ENCODE data around the gene C1QC. TPM values are rescaled to one million over a fixed set of nuclear protein-coding genes. Genes with fewer than 3 reads are reported as not detected.

The C1QC gene
- total and polyA plus RNA-seq, 4 donors, result 41.3 to 554 (median 230) TPM

- peaks cover 0 to 37% (median 0%) of the 10 kb centered on the region in 3 donors for H3K27me3 ChIP-seq (ENCODE audit: control insufficient read depth in 3 of 3, insufficient read depth in 3 of 3, low read length in 2 of 3)
- peaks cover 0 to 2% (median 0%) of the 10 kb centered on the region in 4 donors for H3K9me3 ChIP-seq (ENCODE audit: control insufficient read depth in 4 of 4, insufficient read depth in 3 of 4, low read length in 3 of 4)
- H3K4me1 ChIP-seq (ENCODE audit: control insufficient read depth in 5 of 5, insufficient read depth in 5 of 5, low read length in 5 of 5), result no peaks in the 10 kb centered on the region
- no peak overlapping the region for H3K4me3 ChIP-seq
- no peak for TF ChIP-seq CTCF (IDR thresholded peaks at IDR 0.05; ENCODE audit: control extremely low read depth, extremely low read depth)
- no peak for ATAC-seq (ENCODE audit: insufficient read depth, low FRiP score)
- no peak overlapping the region for H3K9ac ChIP-seq (ENCODE audit: insufficient read depth in 1 of 2, low read length in 2 of 2)
- H3K36me3 ChIP-seq (ENCODE audit: control insufficient read depth in 4 of 4, insufficient read depth in 4 of 4, low read length in 4 of 4), result no peaks in the 10 kb centered on the region
- H3K27ac ChIP-seq (ENCODE audit: low read depth in 1 of 2, low read length in 1 of 2), result no peak overlapping the region
- 82 to 93% methylated on average over 17 to 18 of the region's 18 CpGs for WGBS, 2 donors
- DNase-seq, result no peak
Observed at GRCh38 chr1:22602060-22602740, 41.2 kb upstream of the C1QC start.

- Histone ChIP-seq H3K36me3 (ENCODE audit: control insufficient read depth in 4 of 4, insufficient read depth in 4 of 4, low read length in 4 of 4) (no peaks in the 10 kb centered on the region), H3K27me3 (ENCODE audit: control insufficient read depth in 3 of 3, insufficient read depth in 3 of 3, low read length in 2 of 3) (peaks cover 0 to 24% (median 6%) of the 10 kb centered on the region in 3 donors), H3K9ac (ENCODE audit: insufficient read depth in 1 of 2, low read length in 2 of 2) (no peak overlapping the region), H3K4me1 (ENCODE audit: control insufficient read depth in 5 of 5, insufficient read depth in 5 of 5, low read length in 5 of 5) (no peaks in the 10 kb centered on the region), H3K27ac (ENCODE audit: low read depth in 1 of 2, low read length in 1 of 2) (no peak overlapping the region), H3K4me3 (no peak overlapping the region), H3K9me3 (ENCODE audit: control insufficient read depth in 4 of 4, insufficient read depth in 3 of 4, low read length in 3 of 4) (peaks cover 0 to 10% (median 0%) of the 10 kb centered on the region in 4 donors)
- ATAC-seq (ENCODE audit: insufficient read depth, low FRiP score) (no peak), DNase-seq (no peak)
- TF ChIP-seq CTCF (IDR thresholded peaks at IDR 0.05; ENCODE audit: control extremely low read depth, extremely low read depth), result no peak
- 59 to 60% methylated on average over 4 of the region's 4 CpGs for WGBS, 2 donors
Observed at GRCh38 chr1:22606161-22606560, 37.3 kb upstream of the C1QC start.

GRCh38 chr1:22607154-22607553 lies 36.3 kb upstream of the C1QC start:
- ATAC-seq (ENCODE audit: insufficient read depth, low FRiP score) (no peak), DNase-seq (no peak)
- H3K4me1 ChIP-seq (ENCODE audit: control insufficient read depth in 5 of 5, insufficient read depth in 5 of 5, low read length in 5 of 5), result no peaks in the 10 kb centered on the region
- WGBS, 2 donors, result 5 to 11% methylated on average over 9 to 10 of the region's 10 CpGs
- H3K9me3 ChIP-seq (ENCODE audit: control insufficient read depth in 4 of 4, insufficient read depth in 3 of 4, low read length in 3 of 4), result peaks cover 0 to 12% (median 0%) of the 10 kb centered on the region in 4 donors
- no peak overlapping the region for H3K27ac ChIP-seq (ENCODE audit: low read depth in 1 of 2, low read length in 1 of 2)
- H3K4me3 ChIP-seq, result no peak overlapping the region
- no peak overlapping the region for H3K9ac ChIP-seq (ENCODE audit: insufficient read depth in 1 of 2, low read length in 2 of 2)
- H3K36me3 ChIP-seq (ENCODE audit: control insufficient read depth in 4 of 4, insufficient read depth in 4 of 4, low read length in 4 of 4), result no peaks in the 10 kb centered on the region
- peaks cover 0 to 19% (median 6%) of the 10 kb centered on the region in 3 donors for H3K27me3 ChIP-seq (ENCODE audit: control insufficient read depth in 3 of 3, insufficient read depth in 3 of 3, low read length in 2 of 3)
- TF ChIP-seq CTCF (IDR thresholded peaks at IDR 0.05; ENCODE audit: control extremely low read depth, extremely low read depth), result no peak
